ENCODE measurements around the gene ENTPD8.

GRCh38 chr9:137478962-137479861, 38.1 kb upstream of the ENTPD8 start:
- no peak for TF ChIP-seq CTCF (IDR thresholded peaks at IDR 0.05; ENCODE audit: extremely low read depth in 1 of 2, insufficient read depth in 1 of 2, low read depth in 1 of 2, low read length in 2 of 2)
- no peak for TF ChIP-seq POLR2A (IDR thresholded peaks at IDR 0.05; ENCODE audit: low read depth, low read length)
- no peak for TF ChIP-seq MYC (IDR thresholded peaks at IDR 0.05; ENCODE audit: low read depth, low read length)
- no peak for TF ChIP-seq EZH2 (IDR thresholded peaks at IDR 0.05; ENCODE audit: borderline replicate concordance, low read depth, low read length, severe bottlenecking)
- no peak for TF ChIP-seq JUN (IDR thresholded peaks at IDR 0.05; ENCODE audit: borderline replicate concordance, insufficient read depth, insufficient read length, low read depth)
- TF ChIP-seq MAX (IDR thresholded peaks at IDR 0.05; ENCODE audit: insufficient read depth, insufficient read length): no peak

All from endothelial cell of umbilical vein (primary cell).